Measurements from ENCODE around the gene APOBR.
"Not testable (repeated sequence)": the region's sequence is repeated elsewhere in the genome, so short reads cannot be mapped to it uniquely, and the experiment has no call there.

Gene APOBR

DNA sequence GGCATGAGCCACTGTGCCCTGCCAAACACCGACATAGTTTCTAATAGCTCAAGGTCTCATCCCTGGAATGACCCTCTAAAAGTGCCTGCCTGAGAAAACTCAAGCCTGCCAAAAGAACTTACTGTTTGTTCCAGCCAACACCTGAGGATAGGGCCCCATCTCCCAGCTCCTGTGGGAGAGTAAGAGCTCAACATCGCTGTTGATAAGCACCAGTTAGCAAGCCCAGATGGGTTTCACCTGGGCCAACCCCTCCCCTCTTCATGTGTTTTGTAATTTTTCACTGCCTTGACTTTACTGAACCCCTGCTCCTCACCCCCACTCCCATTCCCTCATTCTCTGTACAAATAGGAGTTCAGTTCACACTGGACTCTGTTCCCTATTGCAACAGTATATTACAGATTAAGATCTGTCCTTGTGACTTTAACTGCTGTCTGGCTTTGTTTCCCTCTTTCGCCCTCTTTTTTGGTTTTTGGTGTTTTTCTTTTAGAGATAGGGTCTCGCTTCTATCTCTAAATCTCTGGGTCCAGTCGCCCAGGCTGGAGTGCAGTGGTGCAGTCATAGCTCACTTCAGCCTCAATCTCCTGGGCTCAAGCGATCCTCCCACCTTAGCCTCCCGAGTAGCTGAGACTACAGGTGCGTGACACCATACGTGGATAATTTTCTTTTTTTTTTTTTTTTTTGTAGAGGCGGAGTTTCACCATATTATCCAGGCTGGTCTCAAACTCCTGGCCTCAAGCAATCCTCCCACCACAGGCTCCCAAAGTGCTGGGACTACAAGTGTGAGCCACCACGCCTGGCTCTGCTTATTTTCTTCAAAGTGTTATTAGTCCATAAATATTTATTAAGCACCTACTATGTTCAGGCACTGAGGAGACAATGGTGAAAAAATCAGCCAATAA lies 32.0 kb downstream of the APOBR start:
- DNase-seq (ENCODE audit: low read depth in 2 of 2): no peak

DNA sequence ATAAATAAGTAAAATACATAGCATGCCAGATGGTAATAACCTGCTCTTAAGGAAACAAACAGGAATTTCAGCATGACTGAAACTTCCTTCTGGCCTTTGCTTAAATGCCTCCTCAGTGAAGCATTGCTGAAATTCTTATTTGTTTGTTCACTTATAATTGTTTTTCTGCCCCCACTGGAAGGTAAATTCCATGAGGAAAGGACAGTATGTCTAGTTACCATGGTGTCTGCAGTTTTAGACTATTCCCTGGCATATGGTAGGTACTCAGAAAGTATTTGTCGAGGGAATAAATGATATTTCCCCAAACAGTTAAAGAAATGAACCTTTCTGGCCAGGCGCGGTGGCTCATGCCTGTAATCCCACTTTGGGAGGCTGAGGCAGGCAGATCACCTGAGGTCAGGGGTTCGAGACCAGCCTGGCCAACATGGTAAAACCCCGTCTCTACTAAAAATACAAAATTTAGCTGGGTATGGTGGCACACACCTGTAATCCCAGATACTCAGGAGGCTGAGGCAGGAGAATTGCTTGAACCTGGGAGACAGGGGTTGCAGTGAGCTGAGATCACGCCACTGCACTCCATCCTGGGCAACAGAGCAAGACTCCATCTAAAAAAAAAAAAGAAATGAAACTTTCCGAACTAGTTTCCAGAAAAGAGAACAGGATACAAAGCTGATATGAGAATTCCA lies 32.8 kb downstream of the APOBR start:
- DNase-seq (ENCODE audit: low read depth in 2 of 2): not testable (repeated sequence)

DNA sequence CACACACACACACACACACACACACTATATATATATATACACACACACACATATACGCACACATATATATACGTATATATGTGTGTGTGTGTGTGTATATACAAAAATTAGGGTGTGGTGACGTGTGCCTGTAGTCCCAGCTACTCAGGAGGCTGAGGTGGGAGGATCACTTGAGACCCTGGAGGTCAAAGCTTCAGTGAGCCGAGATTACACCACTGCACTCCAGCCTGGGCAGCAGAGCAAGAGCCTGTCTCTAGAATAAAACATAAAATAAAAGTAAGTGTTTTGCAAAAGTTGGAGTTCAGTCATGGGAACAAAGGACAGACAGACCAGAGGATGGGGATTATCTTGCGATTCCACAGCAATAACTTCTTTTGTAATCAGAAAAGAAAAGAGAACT lies 33.5 kb downstream of the APOBR start:
- no peak for DNase-seq (ENCODE audit: low read depth in 2 of 2)

DNA sequence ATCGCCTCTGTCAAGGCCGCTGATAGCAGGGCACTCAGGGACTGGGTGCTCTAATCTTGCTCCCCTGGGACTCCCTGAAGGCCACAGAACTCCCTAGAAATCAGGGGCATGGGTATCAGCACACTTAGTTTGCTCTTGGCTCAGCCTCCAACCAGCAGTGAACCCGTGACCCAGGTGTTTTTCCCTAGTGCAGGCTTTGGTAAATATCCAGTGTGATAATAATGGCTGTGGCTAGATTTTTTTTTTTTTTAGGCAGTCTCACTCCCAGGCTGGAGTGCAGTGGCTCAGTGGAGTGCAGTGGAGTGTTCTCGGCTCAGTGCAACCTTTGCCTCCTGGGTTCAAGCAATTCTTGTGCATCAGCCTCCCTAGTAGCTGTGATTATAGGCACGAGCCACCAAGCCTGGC lies 34.0 kb downstream of the APOBR start:
- DNase-seq (ENCODE audit: low read depth in 2 of 2): no peak

DNA sequence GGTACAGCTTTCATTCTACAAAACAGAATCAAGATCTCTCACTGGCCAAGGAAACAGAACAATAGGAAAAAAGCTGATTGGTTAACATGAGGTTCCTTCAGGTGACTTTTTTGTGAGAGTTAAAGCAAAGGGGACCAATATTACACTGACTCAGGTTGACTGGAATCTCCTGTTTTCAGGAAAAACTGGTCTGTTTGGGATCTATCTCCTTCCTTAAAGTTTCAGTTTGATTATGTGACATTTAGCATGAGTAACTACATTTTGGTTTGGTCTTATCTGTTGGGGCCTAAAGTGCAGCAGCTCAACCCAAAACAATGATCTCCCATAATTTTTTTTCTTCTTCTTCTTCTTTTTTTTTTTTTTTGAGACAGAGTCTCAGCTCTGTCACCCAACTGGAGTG lies 34.7 kb downstream of the APOBR start:
- DNase-seq (ENCODE audit: low read depth in 2 of 2): no peak

DNA sequence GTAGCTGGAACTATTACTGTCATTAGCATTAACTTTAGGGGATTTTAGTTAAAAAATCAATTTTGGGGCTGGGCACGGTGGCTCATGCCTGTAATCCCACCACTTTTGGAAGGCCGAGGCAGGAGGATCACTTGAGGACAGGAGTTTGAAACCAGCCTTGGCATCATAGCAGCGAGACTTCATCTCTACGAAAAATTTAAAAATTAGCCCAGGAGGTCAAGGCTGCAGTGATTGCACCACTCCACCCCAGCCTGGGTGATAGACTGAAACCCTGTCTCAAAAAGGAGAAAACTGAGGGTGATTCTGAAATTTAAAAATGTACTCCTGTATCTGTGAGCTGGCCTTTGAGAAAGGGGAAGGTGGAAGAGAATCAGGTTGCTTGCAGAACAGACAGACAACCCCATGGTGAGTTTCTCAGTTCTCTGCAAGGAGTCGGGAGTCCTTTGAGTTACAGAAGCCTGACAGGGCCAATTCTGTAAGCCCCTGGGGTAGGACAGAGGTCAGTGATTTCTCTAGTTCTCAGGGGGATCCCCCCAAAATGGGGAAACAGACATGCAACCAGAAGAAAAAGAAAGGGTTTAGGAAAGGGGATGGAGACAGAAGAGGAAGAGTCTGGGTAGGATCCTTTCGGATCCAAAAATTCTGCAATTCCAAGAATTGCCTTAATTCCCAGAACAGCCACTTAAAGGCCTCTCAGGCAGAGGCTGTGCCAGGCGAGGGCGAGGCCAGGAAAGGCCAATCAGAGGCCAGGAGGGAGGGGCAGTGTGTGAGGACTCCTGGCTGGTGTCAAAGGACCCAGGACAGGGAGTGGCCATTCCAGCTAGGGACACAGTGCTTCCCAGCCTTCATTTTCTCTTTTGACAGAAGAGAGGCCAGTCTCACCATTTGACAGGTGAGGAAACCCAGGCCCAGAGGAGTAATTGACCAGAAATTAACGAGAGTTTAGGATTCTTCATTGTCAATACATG lies 37.6 kb downstream of the APOBR start:
- DNase-seq (ENCODE audit: low read depth in 2 of 2): no peak

DNA sequence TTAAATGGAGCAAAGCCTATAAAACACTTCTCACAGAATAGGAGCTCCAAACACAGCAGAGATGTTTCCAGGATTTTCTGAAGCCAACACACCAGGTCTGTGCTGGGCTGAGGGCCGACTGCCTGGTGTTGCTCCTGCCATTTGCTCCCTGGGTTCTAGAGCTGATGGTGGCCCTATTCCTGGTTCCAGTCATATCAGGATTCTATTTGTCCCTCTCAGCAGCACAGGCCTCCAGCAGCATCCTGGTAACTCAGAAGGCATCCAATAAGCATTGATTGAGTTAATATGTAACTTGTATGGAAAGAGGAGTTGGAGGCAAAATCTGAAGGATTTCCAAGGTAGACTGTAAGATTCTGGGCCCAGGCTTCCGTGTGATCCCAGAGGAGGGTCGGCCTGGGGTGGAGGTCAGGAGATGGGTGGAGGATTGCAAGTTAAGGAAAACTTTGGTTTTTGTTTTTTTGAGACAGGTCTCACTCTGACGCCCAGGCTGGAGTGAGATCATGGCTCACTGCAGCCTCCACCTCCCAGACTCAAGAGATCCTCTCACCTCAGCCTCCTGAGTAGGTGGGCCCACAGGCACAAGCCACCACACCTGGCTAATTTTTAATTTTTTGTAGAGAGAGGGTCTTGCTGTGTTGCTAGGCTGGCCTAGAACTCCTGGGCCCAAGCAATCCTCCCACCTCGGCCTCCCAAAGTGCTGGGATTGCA lies 38.7 kb downstream of the APOBR start:
- DNase-seq (ENCODE audit: low read depth in 2 of 2): no peak

DNA sequence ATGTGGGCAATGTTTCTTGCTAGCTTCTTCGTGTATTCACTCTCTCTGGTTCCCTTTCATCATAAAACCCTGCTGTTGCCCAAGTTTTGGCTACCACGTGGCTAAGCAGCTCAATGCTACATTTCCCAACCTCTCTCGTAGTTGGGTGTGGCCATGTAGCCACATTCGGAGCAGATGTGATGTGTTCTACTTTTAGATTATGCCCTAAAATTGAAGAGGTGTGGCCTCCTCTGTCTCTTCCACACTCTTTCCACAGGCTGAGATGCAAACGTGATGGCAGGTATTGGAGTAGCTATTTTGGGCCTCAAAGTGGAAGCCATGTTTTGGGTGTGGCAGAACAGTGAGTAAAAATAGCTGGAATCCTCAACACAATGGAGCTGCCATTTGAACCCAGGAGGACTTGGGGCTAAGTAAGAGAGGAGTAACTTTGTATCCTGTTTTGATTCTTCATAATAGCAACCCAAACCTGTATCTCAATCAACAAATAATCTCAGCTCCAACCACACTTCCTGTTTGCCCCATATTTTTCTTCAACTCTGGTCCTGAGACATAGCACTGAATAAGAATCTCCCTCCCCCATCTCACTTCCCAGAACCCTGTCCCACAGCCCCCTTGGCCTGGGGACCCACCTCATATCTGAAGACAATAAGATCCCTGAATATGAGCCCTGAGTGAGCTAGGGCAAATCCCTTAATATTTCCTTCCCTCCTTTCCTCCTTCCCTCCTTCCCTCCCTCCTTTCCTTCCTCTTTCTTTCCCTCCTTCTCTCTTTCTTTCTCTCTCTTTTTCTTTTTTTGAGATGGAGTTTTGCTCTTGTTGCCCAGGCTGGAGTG lies 40.3 kb downstream of the APOBR start:
- no peak for DNase-seq (ENCODE audit: low read depth in 2 of 2)

DNA sequence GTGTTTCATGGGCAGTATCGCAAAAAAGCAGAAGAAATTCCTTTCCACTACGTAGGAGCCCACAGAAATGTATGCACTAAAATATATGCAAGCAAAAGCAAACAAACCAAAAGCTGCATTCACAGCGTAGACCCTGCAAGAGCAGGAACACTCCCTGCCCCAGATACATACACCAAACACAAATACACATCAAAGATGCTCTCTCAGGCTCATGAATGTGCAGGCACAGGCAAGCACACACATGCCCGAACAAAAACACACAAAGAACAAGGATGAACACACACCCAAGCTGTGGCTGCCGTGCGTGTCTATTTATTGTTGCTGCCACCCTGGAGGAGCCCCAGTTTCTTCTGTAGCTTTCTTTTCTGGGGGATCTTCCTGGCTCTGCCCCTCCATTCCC lies 42.6 kb downstream of the APOBR start:
- no peak for DNase-seq (ENCODE audit: low read depth in 2 of 2)

DNA sequence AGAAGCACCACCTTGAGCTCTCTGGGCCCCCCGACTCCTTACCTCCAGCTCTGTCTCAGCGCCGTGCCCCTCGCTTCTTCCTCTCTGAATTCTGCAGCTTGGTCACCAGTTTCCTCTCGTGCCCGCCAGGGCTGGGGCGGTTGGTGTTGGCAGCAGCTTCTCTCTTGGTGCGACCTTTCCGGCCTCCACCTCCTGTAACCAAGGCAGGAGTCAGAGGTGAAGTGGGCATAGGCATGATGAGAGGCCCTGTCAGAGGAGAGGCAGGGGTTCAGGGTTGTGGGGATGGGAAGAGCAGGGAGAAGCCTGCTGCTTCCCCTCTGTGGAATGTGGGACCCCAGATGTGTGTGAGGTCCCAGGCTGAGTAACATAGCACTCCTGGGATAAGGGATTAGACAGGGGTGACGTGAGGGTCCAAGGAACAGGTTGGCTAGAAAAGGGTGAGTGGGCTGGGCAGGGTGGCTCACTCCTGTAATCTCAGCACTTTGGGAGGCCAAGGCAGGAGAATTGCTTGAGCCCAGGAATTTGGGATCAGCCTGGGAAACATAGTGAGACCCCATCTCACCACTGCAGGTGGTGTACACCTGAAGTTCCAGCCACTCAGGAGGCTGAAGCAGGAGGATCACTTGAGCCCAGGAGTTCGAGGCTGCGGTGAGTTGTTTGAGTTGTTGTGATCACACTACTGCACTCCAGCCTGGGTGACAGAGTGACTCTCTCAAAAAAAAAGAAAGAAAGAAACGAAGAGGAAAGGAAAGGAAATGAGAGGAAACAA lies 43.7 kb downstream of the APOBR start:
- no peak for DNase-seq (ENCODE audit: low read depth in 2 of 2)

DNA sequence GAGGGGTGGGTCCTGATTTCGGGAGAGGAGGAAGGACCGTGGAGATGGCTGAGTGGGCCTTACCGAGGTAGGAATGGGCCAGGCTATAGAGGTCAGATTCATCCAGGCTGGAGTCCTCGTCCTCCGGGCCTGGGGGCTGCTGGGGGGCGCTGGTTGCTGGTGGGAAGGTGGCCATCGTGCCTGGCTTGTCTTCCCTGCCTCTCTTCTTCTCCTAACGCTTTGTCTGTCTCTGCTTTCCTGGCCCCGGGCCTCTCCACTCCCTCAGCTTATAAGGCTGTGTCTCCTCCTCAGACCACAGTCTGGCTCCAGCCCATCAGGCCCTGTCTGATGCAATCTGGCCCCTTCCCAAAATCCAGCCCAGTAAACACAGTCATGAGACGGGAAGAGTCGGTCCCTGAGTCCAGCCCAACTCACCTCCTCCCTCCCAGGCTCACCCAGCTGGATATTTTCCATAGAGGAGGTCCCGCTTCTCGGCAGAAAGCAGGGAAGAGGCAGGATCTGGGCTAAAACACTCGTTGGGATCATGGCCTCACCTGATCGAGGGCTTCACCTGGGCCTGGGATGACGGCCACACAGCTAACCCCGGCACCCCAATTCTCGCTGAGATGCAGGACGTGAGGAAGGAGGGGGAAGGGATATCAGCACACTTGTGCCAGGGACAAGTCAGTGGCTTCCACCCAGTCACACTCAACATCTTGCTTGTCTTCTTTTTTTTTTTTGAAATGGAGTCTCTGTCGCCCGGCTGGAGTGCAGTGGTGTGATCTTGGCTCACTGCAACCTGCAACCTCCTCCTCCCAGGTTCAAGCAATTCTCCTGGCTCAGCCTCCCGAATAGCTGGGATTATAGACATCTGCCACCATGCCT lies 44.5 kb downstream of the APOBR start, which contains the start of gene NUPR1:
Gene NUPR1 (minus strand): TSS at position 242 of the 864 bp plus-strand sequence. CDS start 67 bp downstream, at position 175.
- DNase-seq (ENCODE audit: low read depth in 2 of 2): no peak

DNA sequence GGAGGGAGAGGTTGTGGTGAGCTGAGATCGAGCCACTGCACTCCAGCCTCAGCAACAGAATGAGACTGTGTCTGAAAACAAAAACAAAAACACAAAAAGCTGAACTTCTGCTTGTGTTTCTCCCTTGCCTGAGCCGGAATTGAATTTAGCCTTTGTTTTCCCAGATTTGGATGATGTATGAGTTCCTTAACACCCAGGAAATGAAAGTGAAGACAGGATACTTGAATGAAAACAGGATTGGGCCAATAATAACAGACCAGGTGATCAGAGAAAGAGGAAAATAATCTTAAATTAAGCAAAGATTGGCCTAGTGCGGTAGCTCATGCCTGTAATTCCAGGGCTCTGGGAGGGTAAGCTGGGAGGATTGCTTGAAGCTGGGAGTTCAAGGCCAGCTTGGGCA lies 45.9 kb downstream of the APOBR start:
- DNase-seq (ENCODE audit: low read depth in 2 of 2): no peak

DNA sequence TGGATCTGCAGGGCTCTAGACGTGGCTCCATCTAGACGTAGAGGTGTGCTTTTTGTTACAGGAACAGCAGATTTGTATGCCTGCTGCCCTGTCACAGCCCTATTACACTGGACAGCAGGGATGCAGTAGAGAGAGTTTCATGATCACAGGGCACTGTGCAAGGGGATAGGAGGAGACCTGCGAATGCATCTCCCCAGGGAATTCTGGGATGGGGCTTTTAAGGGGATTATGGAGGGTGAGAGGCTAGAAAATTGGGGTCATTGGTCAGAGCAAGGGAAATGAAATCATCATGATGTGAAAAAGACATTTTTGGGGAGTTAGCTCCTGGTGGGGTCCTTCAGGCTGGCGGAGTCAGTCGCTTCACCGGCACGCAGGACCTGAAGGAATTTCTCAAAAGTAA lies 48.2 kb downstream of the APOBR start:
- DNase-seq (ENCODE audit: low read depth in 2 of 2): no peak

DNA sequence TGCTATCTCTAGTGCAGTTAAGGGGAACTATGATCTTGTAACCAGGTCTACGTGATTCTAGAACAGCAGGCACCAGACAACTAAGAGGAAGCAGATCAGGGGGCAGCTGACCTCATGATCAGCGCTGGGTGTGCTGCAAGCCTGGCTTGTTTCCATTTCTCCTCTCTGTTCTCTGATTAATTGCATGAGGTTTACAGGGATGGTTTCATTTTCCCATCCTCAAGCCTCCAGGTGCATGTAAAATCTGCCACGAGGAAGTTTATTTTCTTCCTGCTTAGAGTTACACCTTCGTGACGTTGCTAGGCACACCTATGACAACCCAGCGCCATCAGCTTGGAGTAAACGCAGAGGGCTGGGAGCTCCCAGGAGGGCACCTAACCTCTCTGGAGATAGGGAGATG lies 48.6 kb downstream of the APOBR start:
- no peak for DNase-seq (ENCODE audit: low read depth in 2 of 2)

DNA sequence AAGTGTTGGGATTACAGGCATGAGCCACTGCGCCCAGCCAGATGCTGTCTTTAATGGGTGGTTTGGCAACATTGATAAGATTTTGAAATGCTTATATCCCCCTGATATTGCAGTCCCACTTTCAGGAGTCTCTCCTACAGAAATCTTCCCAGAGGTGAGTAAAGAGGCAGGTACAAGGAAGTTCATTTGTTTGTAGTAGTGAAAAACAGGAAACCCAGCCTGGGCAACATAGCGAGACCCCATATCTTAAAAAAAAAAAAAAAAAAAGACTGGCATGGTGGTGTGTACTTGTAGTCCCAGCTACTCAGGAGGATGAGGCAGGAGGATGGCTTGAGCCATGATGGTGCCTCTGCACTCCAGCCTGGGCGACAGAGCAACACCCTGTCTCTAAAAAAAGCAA lies 50.6 kb downstream of the APOBR start:
- no peak for DNase-seq (ENCODE audit: low read depth in 2 of 2)

DNA sequence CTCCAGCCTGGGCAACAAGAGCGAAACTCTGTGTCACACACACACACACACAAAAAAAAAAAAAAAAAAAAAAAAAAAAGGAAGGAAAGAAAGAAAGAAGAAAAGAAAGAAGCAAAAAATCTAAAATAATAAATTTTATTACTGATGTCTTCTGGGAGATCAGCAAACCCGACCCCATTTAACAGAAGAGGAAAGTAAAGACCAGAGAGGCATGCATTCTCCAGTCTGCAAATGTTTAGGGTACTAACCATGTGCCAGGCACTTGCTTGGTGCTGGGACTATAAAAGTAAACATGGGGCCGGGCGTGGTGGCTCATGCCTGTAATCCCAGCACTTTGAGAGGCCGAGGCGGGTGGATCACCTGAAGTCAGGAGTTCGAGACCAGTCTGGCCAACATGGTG lies 51.5 kb downstream of the APOBR start:
- DNase-seq (ENCODE audit: low read depth in 2 of 2): not testable (repeated sequence)

DNA sequence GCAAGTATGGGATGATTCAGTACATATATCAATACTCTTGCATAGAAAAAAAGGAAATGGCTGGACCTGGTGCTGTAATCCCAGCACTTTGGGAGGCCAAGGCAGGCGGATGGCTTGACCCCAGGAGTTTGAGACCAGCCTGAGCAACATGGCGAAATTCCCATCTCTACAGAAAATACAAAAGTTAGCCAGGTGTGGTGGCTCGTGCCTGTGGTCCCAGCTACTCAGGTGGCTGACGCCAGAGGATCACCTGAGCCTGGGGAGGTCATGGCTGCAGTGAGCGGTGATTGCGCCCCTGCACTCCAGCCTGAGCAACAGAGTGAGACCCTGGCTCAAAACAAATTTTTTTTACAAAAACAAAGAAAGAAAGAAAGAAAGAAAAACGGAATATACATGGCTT lies 52.2 kb downstream of the APOBR start:
- DNase-seq (ENCODE audit: low read depth in 2 of 2): no peak

DNA sequence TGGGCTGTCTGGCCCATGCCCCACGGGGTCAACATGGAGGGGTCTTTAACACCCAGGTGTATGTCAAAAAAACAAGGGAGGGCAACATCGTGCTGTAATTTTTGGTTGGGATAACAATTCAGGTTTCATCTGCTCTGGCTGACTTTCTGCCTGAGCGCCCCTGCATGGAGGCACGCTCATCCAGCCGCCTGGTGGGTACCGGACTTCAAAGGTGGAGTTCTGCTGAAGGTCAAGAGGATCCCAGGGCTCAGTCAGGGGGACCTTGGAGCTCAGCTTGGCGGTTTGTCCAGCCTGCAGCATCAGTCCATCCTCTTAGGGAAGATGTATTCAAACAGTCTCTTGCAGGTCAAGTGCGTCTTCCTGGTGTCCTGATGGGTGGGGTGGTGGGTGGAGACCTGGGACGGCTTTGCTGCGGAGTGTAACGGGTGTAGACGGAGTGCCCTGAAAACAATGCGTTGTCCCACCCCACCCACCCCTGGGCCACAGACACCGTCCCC lies 53.9 kb downstream of the APOBR start:
- no peak for DNase-seq (ENCODE audit: low read depth in 2 of 2)

All from stimulated activated CD4-positive, alpha-beta T cell treated with anti-CD3 and anti-CD28 coated beads, Interleukin-15, amount 100 ng/mL, for 48 hours (primary cell).